SH-SY5Y (cell line): ENCODE measurements around the gene DEUP1.

Experiments used
- GATA2 ChIP-seq: IDR thresholded peaks from 2 replicates; pipeline ENCODE4 v1.6.1; 2011; ENCODE audit warnings: mild to moderate bottlenecking, low read depth, low read length
- GATA3 ChIP-seq: IDR thresholded peaks from 2 replicates; pipeline ENCODE4 v1.6.1; 2011; ENCODE audit warnings: low read depth, mild to moderate bottlenecking, low read length, moderate library complexity

- TF ChIP-seq GATA2 (no peak), GATA3 (no peak)
Observed at GRCh38 chr11:93444617-93445073, 114.1 kb downstream of the DEUP1 start.
